ENCODE data around the gene ARHGAP22.

DNA sequence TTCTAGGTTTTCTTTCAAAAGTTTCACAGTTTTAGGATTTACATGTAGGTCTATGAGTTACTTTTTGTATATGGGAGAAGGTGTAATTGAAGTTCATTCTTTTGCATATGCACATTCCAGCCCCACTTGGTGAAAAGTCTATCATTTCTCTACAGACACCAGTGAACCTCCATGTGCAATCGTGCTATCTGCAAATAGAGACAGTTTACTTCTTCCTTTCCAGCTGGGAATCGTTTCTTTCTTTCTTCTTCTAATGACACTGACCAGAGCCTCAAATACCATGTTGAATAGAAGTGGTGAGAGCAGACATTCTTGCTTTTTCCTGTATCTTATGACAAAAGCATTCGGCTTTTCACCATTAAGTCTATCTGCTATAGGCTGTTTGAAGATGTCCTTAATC is 122.7 kb downstream of the ARHGAP22 start:
- TF ChIP-seq POLR2AphosphoS5 (IDR thresholded peaks at IDR 0.05) (no peak), REST (IDR thresholded peaks at IDR 0.05; ENCODE audit: borderline replicate concordance) (no peak), EZH2 (IDR thresholded peaks at IDR 0.05; ENCODE audit: borderline replicate concordance, insufficient read depth, low read length, poor library complexity, severe bottlenecking) (no peak), SMC3 (conservative IDR thresholded peaks at IDR 0.05; ENCODE audit: poor library complexity) (no peak)
- TF ChIP-seq, protein P1, sequence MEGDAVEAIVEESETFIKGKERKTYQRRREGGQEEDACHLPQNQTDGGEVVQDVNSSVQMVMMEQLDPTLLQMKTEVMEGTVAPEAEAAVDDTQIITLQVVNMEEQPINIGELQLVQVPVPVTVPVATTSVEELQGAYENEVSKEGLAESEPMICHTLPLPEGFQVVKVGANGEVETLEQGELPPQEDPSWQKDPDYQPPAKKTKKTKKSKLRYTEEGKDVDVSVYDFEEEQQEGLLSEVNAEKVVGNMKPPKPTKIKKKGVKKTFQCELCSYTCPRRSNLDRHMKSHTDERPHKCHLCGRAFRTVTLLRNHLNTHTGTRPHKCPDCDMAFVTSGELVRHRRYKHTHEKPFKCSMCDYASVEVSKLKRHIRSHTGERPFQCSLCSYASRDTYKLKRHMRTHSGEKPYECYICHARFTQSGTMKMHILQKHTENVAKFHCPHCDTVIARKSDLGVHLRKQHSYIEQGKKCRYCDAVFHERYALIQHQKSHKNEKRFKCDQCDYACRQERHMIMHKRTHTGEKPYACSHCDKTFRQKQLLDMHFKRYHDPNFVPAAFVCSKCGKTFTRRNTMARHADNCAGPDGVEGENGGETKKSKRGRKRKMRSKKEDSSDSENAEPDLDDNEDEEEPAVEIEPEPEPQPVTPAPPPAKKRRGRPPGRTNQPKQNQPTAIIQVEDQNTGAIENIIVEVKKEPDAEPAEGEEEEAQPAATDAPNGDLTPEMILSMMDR (IDR thresholded peaks at IDR 0.05; ENCODE audit: poor library complexity, severe bottlenecking), result no peak

All from neural cell (in vitro differentiated cells).